HepG2 (cell line): ENCODE results near the gene CCT4. TPM values are rescaled to one million over a fixed set of nuclear protein-coding genes. Genes with fewer than 3 reads are reported as not detected.

ENCODE experiments used
- HNF4G ChIP-seq, 2 experiments: sonication (generic) in 1 of 2; formaldehyde crosslinking in 1 of 2; IDR thresholded peaks; 2 replicates each; pipeline versions ENCODE4 v1.4.0 to v1.6.1; 2011 to 2020; ENCODE audit warnings: borderline replicate concordance in 2 of 2, low read depth in 2 of 2, mild to moderate bottlenecking in 2 of 2, low read length in 1 of 2, missing genetic modification reagents in 1 of 2, moderate library complexity in 1 of 2
- MEIS2 ChIP-seq: sonication (generic); formaldehyde crosslinking; IDR thresholded peaks from 2 replicates; pipeline ENCODE4 v1.9.0; 2021; ENCODE audit warnings: mild to moderate bottlenecking, missing genetic modification reagents
- NR3C1 ChIP-seq: sonication (generic); formaldehyde crosslinking; IDR thresholded peaks from 2 replicates; pipeline ENCODE4 v1.4.0; 2020; ENCODE audit warnings: missing genetic modification reagents
- PCBP2 ChIP-seq: fragments of 200-400 bp; formaldehyde crosslinking; optimal IDR thresholded peaks from 2 replicates; pipeline ENCODE3; 2018; ENCODE audit warnings: low read length, low read depth; ENCODE audit not compliant: poor library complexity, severe bottlenecking
- SIN3A ChIP-seq: IDR thresholded peaks from 2 replicates; pipeline ENCODE4 v1.6.1; 2011; ENCODE audit warnings: low read depth, mild to moderate bottlenecking, control low read depth, low read length, borderline replicate concordance
- STAT6 ChIP-seq: sonication (generic); formaldehyde crosslinking; IDR thresholded peaks from 2 replicates; pipeline ENCODE4 v1.4.0; 2020; ENCODE audit warnings: missing genetic modification reagents, mild to moderate bottlenecking, borderline replicate concordance
- TCF12 ChIP-seq, 2 experiments: fragments of 450-650 bp in 1 of 2; sonication (generic) in 1 of 2; formaldehyde crosslinking in 1 of 2; IDR thresholded peaks; 2 replicates each; pipeline versions ENCODE4 v1.6.1 to v1.8.0; 2017 to 2022; ENCODE audit warnings: antibody characterized with exemption in 1 of 2, mild to moderate bottlenecking in 1 of 2, missing genetic modification reagents in 1 of 2, moderate library complexity in 1 of 2
- XRCC5 ChIP-seq: fragments of 200-400 bp; formaldehyde crosslinking; optimal IDR thresholded peaks from 2 replicates; pipeline ENCODE3; 2017; ENCODE audit warnings: mild to moderate bottlenecking, low read length
- ZBTB42 ChIP-seq: sonication (generic); formaldehyde crosslinking; IDR thresholded peaks from 2 replicates; pipeline ENCODE4 v1.5.0; 2020; ENCODE audit warnings: mild to moderate bottlenecking, missing genetic modification reagents
- ZBTB8A ChIP-seq: sonication (generic); formaldehyde crosslinking; IDR thresholded peaks from 2 replicates; pipeline ENCODE4 v1.4.0; 2020; ENCODE audit warnings: mild to moderate bottlenecking, low read depth, missing genetic modification reagents, borderline replicate concordance
- ZFP82 ChIP-seq: sonication (generic); formaldehyde crosslinking; IDR thresholded peaks from 2 replicates; pipeline ENCODE4 v1.5.1; 2020; ENCODE audit warnings: mild to moderate bottlenecking, missing genetic modification reagents, borderline replicate concordance
- ZNF275 ChIP-seq: sonication (generic); formaldehyde crosslinking; IDR thresholded peaks from 2 replicates; pipeline ENCODE4 v1.8.0; 2022; ENCODE audit warnings: missing genetic modification reagents, mild to moderate bottlenecking, inconsistent platforms, borderline replicate concordance
- ZNF33A ChIP-seq: sonication (generic); formaldehyde crosslinking; IDR thresholded peaks from 2 replicates; pipeline ENCODE4 v1.5.1; 2020; ENCODE audit warnings: missing genetic modification reagents, mild to moderate bottlenecking, moderate library complexity, borderline replicate concordance
- ZNF44 ChIP-seq: sonication (generic); formaldehyde crosslinking; IDR thresholded peaks from 2 replicates; pipeline ENCODE4 v1.5.1; 2020; ENCODE audit warnings: mild to moderate bottlenecking, missing genetic modification reagents
- ZNF646 ChIP-seq: sonication (generic); formaldehyde crosslinking; IDR thresholded peaks from 2 replicates; pipeline ENCODE4 v1.9.0; 2021; ENCODE audit warnings: mild to moderate bottlenecking, missing genetic modification reagents
- ZSCAN21 ChIP-seq: sonication (generic); formaldehyde crosslinking; IDR thresholded peaks from 2 replicates; pipeline ENCODE4 v1.8.0; 2022; ENCODE audit warnings: mild to moderate bottlenecking, missing genetic modification reagents, moderate library complexity, borderline replicate concordance
- polyA plus RNA-seq, 8 experiments: library from polyadenylated mRNA; depleted of rRNA in 3 of 8; stranded (reverse) in 7 of 8; unstranded in 1 of 8; fragments of >200 nt; fragmentation: Illumina TruSeq in 4 of 8; extraction: Trizol in 4 of 8; gene quantifications; 2 replicates each; pipeline versions ENCODE4 v1.2.1 to v1.2.3, GENCODE V29; 2011 to 2016; ENCODE audit warnings: low read depth in 4 of 8, missing spikeins in 1 of 8, mixed read lengths in 1 of 8; ENCODE audit not compliant: insufficient read depth in 1 of 8
- total RNA-seq, 5 experiments: library from RNA; depleted of rRNA; stranded (reverse); fragments of >200 nt; fragmentation: Illumina TruSeq; extraction: Trizol; gene quantifications; 2 replicates each; pipeline ENCODE4 v1.2.3, GENCODE V29; 2016; ENCODE audit warnings: low read depth in 1 of 5

CCT4 gene
- total and polyA plus RNA-seq, 2 of the 13 experiments (the other 11 are each of a cell fraction or from before 2014, with no cell fraction given) = 138 to 340 TPM

GRCh38 chr2:61905372-61906185, 17.1 kb upstream of the CCT4 start, which contains the start of gene COMMD1 (continued):
- TF ChIP-seq STAT6 (CRISPR knock-in tag) = no peak
- peak; percentile 30; the same call in 1 of the 2 replicates for TF ChIP-seq HNF4G (IDR thresholded peaks at IDR 0.05; ENCODE audit: borderline replicate concordance, low read depth, low read length)
- TF ChIP-seq HNF4G (CRISPR knock-in tag; IDR thresholded peaks at IDR 0.05; ENCODE audit: borderline replicate concordance, low read depth) = no peak
- no peak for TF ChIP-seq ZNF275 (CRISPR knock-in tag)
- no peak for TF ChIP-seq PCBP2
- no peak for TF ChIP-seq TCF12 (IDR thresholded peaks at IDR 0.05)
- TF ChIP-seq TCF12 (CRISPR knock-in tag; IDR thresholded peaks at IDR 0.05) = peak; percentile 80; the same call in 1 of the 2 replicates
- no peak for TF ChIP-seq ZFP82 (CRISPR knock-in tag)
- peak; percentile 43; the same call in 1 of the 2 replicates for TF ChIP-seq ZNF646 (CRISPR knock-in tag)
- peak; percentile 91 for TF ChIP-seq XRCC5
- no peak for TF ChIP-seq ZBTB8A (CRISPR knock-in tag)
- 0 out of 2 replicates have a peak, but pooled peaks have one; percentile 35 for TF ChIP-seq ZNF44 (CRISPR knock-in tag)
- TF ChIP-seq ZNF33A (CRISPR knock-in tag) = no peak
- TF ChIP-seq MEIS2 = peak; percentile 83; the same call in 1 of the 2 replicates
- TF ChIP-seq SIN3A = peak; percentile 94
- TF ChIP-seq NR3C1 (CRISPR knock-in tag) = no peak
- TF ChIP-seq ZBTB42 (CRISPR knock-in tag) = 0 out of 2 replicates have a peak, but pooled peaks have one; percentile 67
- peak; percentile 37; the same call in 1 of the 2 replicates for TF ChIP-seq ZSCAN21 (CRISPR knock-in tag)
